ENCODE measurements around the gene PTX4.

The PTX4 gene

DNA sequence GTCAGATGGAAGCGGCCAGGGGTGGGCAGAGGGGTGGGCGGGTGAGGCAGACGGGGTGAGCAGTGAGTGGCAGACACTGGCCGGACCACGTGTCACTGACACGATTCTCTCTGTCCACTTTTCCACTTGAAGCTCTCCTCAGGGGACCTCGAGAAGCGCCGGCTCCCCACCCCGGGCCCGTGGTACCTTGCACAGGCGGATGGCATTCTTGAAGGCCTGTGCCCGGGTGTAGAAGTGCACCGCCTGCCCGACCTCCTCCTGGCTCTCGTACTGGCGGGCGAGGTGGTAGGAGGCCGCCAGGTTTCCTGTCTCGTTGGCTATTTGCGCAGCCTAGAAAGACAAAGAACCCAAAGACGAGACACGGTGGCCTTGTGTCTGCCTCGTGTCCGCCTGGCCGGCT, 35.6 kb upstream of the PTX4 start:
- DNase-seq (ENCODE audit: low read depth): no peak

- DNase-seq (ENCODE audit: low read depth): no peak
Observed at GRCh38 chr16:1523581-1524245, 35.0 kb upstream of the PTX4 start.

DNA sequence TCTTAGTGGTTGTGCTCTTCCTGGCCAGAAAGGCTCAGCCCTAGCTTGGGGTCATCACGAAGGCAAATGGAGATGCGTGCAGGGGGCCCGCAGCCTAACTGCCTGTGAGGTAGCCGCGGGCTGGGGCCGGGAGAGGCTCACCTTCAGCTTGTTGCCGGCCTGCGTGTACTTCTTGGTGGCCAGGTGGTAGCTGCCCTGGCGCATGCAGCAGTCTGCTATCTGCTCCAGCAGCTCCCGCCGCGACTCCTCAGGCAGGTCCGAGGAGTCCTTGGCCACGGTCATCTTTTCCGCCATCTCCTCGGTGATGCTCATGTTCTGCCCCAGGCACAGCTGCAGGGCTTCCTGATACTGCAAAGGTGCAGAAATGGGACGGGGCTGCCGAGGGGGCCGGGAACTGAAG, 31.7 kb upstream of the PTX4 start:
- DNase-seq (ENCODE audit: low read depth): no peak

DNA sequence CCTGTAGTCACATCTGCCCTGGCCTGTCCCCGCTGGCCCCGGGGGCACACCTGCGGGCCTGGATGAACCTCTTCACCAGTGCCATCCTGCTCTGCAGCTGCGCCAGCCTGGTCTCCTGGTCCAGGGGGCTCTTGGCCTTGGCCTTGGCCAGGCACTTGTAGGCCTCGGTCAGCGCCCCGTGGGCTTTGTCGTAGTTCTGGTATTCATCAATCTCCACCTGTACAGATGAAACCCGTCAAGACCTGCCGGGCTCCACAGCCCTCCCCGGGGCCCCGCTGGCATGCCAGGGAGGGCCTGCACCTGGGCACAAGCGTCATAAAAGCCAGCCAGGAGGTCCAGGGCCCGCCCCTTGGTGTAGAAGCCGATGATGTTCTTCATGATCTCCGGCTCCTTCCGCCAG, 31.1 kb upstream of the PTX4 start:
- no peak for DNase-seq (ENCODE audit: low read depth)

GRCh38 chr16:1518626-1519135, 29.9 kb upstream of the PTX4 start:
- no peak for DNase-seq (ENCODE audit: low read depth)

DNA sequence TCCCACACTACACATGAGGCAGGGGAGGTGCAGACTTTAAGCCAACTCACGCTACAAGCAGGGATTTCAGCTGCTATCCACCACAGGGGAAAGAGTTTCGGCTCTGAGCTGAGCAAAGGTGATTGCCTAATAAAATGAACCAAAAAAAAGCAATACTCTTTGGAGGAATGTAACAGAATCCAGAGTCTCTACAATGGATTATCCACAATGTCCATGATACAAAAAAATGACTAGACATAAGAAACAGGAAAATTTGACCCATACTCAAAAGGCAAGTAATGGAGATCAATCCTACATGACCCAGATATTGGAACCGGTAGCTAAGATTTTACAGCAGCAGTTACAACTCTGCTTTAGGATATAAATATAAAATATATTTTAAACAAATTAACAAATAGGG, 25.8 kb upstream of the PTX4 start:
- DNase-seq (ENCODE audit: low read depth): no peak

DNA sequence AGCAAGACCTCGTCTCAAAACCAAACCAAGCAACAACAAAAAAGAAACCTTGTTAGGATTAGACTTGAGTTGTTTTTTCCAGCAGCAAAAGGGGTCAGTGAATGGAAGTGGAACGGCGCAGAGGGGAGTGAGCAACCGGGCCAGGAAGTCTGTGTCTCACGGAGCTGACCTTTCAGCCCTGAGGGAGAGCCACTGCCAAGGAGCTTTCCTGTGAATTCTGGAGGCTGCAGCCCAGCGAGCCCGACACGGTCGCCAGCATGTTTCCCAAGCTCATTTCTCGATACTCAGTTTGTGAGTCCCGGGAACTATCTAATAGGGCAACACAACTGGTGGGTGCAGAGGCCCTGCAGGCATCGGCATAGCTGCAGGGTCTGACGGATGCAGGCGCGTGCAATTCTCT, 24.0 kb upstream of the PTX4 start:
- no peak for DNase-seq (ENCODE audit: low read depth)

GRCh38 chr16:1511662-1512569, 23.2 kb upstream of the PTX4 start:
- DNase-seq (ENCODE audit: low read depth): no peak

GRCh38 chr16:1510941-1511351, 22.2 kb upstream of the PTX4 start:
- DNase-seq (ENCODE audit: low read depth): no peak

- DNase-seq (ENCODE audit: low read depth): no peak
Observed at GRCh38 chr16:1510272-1510671, 21.5 kb upstream of the PTX4 start.

DNA sequence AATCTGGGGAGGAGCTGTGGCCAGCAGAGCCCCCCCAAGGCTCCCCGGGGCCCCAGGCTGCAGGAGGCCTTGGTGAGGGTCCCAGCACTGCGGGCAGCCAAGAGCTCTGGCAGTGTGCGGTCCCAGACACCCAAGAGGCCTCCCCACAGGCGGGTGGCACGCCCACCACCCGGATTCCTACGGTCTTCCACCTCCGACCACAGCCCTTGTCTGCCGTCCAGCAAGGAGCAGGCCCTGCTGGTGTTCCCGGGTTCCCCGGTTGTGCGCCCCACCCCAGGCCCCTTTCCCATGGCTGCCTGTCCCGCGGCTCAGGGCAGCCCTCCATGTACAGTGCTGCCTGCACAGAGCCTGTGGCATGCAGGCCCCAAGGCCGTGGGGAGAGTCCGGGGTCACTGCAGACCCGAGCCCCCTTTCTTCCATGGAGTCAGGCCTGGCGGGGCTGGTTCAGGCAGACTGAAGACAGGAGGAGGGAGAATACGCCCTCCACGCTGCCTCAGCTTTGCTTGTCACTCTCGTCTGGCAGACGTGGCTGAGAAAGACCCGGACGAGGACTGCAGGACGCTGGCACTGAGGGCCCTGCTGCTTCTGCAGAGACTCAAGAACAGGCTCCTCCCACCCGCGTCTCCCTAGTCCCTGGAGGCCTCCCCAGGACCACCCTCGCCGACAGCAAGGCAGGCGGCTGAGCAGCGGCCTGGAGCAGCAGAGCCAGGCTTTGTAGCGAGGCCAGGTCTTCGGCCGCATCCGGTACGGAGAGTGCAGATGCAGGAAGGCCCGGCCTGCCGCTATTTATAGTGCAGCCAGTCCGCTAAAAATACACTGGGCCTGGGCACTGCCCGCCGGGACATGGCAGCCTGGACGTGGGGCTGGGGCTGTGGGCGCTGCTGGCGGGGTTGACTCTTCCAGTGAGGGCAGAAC, 20.8 kb upstream of the PTX4 start:
- DNase-seq (ENCODE audit: low read depth): no peak

GRCh38 chr16:1508494-1509187, 19.9 kb upstream of the PTX4 start:
- no peak for DNase-seq (ENCODE audit: low read depth)

GRCh38 chr16:1506494-1507213, 17.9 kb upstream of the PTX4 start:
- DNase-seq (ENCODE audit: low read depth): no peak

- DNase-seq (ENCODE audit: low read depth): no peak
Observed at GRCh38 chr16:1505912-1506311, 17.2 kb upstream of the PTX4 start.

DNA sequence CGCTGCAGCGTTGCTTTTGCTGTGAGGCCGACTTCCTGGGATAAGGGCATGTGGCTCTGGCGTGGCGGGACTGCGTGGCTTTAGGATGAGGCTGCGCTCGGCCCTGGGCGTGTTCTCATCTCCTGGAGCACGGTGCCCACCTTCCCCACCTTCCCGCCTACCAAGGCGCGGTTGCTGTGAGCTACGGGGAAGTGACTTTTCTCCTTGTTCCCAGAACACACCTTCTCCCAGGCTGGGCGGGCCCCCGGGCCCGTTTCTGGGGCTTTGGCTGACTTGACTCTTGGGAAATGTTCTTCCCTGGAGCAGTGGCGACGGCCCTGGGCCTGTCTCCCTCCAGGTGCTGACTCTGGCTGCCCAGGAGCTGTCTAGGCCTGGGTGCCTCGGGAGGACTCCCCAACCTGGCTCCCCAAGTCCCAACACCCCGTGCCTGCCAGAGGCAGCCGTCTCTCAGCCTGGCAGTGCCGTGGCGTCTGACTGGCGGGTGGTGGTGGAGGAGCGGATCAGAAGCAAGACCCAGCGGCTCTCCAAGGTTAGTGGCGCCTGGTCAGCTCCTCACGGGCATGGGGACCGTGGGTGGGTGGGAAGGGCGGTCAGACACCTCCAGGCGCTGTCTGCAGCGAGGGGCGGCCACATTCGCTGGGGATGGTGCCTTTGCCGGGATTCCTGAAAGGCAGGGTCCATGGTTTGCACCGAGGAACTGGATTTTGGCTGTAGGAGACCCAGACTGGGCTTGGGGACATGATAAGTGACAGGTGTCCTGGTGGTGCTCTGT, 16.5 kb upstream of the PTX4 start:
- DNase-seq (ENCODE audit: low read depth): no peak

DNA sequence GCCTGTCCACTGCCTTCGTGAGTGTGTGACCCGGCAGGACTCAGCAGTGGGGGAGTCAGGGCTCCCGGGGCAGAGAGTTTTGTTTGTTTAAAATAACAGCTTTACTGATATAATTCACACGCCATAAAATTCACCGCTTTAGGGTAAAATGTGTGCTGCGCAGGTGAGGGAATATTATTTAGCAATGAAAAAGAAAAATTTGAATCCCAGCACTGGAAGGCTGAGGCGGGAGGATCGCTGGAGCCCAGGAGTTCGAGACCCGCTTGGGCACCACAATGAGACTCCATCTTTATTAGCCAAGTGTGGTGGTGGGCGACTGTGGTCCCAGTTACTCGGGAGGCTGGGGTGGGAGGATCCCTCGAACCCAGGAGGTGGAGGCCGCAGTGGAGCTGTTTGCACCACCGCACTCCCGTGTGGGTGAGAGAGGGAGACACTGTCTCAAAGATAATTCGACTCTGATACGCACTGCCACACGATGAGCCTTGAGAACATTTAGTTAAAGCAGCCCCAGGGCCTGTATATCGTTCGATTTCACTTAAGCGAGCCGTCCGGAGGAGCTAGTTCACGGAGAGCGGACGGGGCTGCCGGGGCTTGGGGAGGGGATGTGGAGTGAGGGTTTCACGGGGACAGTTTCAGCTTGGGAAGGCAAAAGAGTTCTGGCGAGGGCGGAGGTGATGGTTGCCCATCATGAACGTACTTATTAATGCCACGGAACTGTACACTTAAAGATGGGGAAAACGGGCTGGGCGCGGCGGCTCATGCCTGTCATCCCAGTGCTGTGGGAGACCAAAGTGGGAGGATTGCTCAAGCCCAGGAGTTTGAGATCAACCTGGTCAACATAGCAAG, 14.6 kb upstream of the PTX4 start:
- no peak for DNase-seq (ENCODE audit: low read depth)

DNA sequence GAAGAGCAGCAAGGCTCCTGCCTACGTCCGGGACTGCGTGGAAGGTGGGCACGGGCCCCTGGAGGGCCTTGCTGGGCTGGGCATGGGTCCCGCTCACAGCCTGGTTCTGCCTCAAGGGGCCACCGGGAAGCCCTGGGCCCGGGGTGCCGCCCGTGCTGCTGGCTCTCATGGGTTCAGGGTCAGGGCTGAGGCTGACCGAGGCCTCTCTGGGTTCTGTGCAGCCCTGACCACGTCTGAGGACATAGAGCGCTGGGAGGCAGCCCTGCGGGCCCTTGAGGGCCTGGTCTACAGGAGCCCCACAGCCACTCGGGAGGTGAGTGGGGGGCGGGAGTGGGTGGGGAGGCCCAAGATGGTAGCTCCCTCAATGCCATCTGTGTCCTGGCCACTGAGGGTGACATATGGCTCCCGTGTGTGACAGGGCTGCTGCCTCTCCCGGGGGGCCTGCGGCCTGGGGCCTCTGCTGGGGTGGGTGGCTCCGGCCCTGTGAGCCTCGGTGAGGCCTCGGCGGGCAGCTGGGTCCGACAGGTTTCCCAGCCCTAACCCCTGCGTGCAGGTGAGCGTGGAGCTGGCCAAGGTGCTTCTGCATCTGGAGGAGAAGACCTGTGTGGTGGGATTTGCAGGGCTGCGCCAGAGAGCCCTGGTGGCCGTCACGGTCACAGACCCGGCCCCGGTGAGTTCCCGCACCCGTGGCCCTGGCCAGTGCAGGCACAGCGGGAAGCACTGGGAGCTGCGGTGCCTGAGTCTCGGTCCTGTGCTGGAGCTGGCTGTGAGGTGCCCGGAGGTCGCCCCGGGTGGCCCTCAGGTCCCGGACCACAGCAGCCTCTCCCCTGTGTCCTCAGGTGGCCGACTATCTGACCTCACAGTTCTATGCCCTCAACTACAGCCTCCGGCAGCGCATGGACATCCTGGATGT, 13.6 kb upstream of the PTX4 start:
- no peak for DNase-seq (ENCODE audit: low read depth)

GRCh38 chr16:1501630-1502029, 12.9 kb upstream of the PTX4 start:
- DNase-seq (ENCODE audit: low read depth): no peak
